ENCODE results near the gene SLC49A3.
"Not testable (repeated sequence)": the region's sequence is repeated elsewhere in the genome, so short reads cannot be mapped to it uniquely, and the experiment has no call there.

Gene SLC49A3

DNA sequence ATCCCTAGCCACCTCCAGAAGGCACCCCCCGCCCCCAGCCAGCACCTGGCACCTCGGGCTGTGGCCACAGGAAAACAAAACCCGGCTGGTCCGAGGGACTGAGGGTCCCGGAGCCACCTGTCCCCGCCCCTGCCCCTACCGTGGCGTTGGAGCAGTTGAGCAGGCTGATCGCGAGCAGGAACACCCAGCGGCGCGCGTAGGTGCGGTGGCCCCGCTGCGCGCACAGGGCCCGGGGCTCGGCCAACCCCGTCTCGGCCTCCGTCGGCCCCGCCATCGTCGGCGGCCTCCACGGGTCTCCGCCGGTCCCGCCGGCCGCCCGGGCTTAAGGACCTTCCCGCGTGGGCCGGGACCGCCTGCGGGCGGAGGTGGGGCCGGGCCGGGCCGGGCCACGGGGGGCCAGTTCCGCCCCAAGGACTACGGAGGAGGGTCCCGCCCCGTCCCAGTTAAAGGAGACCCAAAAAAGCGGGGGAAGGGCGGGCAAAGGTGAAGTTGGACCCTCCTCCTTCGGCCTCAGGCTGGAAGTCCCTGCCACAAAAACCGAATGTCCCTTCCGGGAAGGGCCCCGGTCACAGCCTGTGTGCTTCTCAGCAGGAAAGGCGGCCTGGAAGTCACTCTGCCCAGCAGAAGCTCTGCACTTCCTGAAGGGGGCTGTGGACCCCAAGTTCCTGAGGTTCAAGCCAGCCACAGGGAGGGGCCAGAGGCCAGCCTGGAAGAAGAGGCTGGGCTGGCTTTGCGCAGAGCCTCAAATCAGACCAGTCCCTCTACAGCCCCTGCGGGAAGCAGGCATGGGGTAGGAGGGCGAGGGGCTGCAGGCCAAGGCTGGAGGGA, at the start of gene SLC49A3:
Gene SLC49A3 (minus strand): TSS at position 298 of the 828 bp plus-strand sequence. CDS start 24 bp downstream, at position 274.
- DNase-seq = no peak

- DNase-seq = not testable (repeated sequence)
Measured at GRCh38 chr4:736561-736960, 47.6 kb upstream of the SLC49A3 start.

DNA sequence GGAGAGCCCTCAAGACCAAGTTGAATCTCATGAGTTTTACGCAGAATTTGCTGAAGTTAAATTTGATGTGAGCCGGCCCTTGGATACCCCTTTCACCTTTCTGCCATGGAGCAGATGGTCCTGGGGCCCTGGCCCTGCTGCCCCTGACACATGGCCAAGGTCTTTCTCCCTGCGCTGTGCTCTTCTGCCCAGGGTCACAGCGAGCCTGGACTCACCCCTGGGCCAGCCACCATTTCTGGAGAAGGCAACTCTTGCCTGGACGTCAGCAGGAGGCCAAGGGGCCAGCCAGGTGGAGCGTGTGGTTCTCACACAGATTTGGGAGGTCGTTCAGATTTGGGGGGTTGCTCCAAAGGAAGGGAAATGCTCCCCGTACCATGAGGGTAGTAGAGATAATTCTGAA, 46.6 kb upstream of the SLC49A3 start:
- no peak for DNase-seq

DNA sequence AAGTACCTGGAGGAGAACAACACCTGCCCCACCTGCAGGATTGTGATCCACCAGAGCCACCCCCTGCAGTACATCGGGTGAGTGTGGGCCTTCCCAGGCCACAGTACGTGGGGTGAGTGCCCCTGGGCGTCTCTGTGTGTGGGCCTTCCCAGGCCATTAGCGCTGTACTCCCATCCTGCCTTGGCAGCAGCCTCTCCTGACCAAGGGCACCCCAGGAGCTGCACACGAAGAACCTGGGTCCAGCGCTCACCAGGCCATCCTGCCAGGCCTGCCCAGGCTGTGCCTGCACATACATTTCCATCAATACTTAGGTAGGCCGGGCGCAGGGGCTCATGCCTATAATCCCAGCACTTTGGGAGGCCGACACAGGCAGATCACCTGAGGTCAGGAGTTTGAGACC, 46.0 kb upstream of the SLC49A3 start:
- no peak for DNase-seq

DNA sequence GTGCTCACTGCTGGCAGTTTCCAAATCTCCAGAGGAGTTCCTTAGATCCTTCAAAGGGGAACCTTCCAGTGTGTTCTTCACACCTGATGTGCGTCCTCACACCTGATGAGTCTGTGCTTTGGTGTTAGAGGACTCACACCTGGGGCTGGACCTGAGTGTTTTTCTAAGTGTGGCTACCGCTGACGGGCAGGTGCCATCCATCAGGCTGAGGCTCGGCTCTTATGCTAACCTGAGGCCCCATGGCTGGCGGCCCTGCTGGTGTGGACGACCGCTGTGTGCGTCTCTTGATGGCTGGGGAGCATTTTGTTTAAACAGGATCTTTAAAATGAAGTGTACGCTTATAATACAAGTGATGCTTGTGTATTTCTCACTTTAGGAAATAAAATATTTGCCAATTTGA, 45.1 kb upstream of the SLC49A3 start:
- DNase-seq = no peak

DNA sequence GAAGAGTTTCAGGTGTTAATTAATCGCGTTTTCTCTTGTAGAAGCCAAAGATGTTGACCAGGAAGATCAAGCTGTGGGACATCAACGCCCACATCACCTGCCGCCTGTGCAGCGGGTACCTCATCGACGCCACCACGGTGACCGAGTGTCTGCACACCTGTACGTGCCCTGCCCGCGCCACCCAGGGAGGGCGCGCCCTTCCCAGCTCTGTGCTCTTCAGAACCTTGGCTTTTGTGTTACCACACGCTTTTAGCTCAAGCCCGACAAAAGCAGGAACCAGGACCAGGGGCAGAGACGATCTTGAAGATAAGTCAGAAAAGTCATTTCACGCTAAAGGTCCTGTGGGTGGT, 44.7 kb upstream of the SLC49A3 start:
- no peak for DNase-seq

- DNase-seq = no peak
Measured at GRCh38 chr4:732911-733630, 44.1 kb upstream of the SLC49A3 start.

DNA sequence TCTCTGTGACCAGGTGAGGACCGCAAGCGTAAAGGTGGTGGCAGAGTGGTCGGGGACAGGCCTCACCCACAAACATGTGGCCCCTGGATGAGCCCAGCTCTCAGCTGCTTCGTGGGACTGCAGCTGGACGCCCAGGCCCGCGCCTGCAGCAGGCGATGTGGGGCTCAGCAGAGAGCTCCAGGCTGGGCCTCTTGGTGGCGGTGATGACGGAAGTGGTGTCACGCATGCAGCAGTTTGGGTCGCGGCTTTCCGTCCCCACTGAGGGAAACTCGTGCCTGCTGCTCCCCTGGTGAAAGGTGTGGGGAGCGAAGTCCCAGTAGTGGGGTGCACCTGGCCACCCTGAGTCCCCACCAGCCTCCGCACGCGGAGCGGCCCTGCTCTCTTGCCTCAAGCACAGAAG, 43.5 kb upstream of the SLC49A3 start:
- no peak for DNase-seq

DNA sequence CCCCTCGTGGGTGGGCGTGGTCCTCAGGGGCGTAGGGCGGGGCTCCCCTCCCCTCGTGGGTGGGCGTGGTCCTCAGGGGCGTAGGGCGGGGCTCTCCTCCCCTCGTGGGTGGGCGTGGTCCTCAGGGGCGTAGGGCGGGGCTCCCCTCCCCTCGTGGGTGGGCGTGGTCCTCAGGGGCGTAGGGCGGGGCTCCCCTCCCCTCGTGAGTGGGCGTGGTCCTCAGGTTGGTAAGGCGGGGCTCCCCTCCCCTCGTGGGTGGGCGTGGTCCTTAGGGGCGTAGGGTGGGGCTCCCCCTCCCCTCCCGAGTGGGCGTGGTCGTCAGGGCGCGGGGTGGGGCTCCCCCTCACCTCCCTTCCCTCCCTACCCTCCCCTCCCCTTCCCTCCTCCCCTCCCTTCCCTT, 43.0 kb upstream of the SLC49A3 start:
- DNase-seq = not testable (repeated sequence)

DNA sequence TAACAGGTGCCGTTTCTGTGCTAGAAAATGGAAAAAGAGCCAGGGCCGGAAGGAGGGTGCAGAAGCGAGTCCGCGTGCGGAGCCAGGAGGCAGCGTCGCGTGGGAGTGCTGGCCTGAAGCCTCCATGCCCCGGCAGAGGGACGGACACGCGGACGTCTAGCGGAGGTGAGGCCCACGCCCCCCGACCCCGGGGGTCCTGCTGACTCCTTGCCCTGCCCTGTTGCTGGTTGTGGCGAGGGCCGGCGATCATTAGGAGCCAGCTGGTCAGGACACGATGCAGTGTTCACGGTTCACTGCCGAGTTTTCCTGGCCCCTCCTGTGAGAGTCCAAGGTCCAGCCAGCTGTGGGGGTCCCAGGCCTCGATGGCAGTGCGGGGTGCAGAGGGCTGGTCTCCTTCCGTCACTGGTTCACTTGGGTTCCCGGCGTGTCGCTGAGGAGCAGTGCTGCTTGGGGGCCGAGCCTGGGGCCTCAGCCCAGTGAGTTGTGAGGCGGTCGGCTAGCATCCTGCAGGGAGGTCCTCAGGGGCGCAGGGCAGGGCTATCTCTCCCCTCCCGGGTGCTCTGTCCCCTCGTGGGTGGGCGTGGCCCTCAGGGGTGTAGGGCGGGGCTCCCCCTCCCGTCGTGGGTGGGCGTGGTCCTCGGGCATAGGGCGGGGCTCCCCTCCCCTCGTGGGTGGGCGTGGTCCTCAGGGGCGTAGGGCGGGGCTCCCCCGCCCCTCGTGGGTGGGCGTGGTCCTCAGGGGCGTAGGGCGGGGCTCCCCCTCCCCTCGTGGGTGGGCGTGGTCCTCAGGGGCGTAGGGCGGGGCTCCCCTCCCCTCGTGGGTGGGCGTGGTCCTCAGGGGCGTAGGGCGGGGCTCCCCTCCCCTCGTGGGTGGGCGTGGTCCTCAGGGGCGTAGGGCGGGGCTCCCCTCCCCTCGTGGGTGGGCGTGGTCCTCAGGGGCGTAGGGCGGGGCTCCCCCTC, 42.3 kb upstream of the SLC49A3 start:
- not testable (repeated sequence) for DNase-seq

GRCh38 chr4:730511-730910, 41.6 kb upstream of the SLC49A3 start:
- DNase-seq = no peak

DNA sequence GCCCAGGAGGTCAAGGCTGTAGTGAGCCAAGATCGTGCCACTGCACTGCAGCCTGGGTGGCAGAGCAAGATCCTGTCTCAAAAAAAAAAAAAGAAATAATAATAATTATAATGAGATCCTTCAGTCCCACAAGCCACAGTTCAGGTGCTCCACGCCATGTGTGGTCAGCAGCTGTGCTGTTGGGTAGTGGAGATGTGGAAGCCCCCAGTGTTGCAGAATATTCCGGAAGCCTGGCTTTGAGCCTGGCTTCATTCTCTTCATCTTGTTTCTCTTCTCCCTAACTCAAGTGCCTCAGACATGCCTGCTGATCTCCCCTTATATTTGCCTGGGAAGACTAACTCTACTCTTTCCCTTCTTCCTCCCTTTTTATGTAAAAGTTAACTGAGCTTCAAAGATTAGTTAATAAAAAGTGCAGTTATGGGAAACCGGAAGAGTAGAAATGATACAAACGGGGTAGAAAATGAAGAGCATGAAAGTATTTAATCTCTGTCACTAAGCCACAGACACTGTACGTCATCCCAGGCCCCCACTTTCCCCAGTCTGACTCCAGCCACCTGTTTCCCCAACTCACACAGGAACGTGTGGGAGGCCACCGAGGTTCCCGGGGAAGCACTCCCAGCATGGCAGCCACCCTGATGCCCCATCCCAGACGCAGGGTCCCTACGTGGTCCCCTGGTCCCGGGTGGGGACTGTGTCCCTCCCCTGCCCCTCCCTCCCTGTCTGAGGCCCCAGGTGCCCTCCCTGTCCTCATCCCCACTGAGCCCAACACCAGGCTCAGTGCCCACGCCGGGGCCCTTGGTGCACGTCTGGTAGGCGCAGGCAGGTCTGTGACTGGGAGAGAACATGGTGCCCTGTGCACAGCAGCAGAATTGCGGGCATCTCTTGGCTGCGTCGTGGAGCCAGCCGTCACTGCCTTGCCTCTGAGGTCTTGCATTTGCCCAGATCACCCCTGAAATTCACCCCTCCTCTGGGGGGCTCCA, 40.7 kb upstream of the SLC49A3 start:
- DNase-seq = no peak

DNA sequence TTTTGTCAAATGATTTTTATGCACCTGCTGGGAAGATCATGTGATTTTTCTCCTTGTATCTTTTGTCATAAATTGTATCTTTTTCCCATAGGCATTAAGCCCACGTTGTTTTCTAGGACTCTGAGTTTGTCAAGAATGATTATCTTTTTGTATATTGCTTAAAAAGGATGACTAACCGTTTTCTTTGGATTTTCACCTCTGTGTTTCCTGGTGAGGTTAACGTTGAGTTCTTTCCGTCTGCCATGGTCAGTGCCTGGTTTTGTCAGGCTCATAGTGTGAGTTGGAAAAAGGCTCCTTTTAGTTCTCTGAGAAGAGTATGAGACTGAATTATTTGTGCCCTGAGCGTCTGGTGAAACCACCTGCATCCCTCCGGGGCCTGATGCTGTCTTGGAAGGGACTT, 38.6 kb upstream of the SLC49A3 start:
- no peak for DNase-seq

GRCh38 chr4:726838-727237, 37.9 kb upstream of the SLC49A3 start:
- DNase-seq = no peak

DNA sequence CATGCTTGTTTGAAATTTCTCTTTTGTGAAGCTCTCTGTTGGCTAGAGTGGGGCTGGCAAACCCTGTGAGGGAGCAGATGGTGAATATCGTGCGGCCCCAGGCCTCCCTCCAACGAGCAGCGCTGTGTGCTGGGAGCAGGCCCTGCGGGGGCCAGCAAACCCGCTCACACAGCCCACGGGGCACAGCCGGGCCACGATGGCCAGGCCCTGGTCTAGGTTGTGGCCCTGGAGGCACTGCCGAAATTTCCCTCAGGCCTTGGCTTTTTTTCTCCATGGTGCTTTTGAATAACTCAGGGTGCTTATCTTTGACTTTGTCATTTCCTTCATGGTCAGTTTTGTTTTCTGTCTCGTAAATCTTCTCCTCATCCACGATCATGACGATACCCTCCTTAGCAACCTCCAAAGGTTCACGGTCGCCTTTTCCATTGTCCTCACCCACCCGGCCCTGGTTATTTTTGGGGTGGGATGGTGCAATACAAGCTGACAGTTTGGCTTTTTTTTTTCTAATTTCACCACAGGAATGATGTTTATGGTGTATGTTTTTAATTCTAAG, 37.4 kb upstream of the SLC49A3 start:
- DNase-seq = no peak

DNA sequence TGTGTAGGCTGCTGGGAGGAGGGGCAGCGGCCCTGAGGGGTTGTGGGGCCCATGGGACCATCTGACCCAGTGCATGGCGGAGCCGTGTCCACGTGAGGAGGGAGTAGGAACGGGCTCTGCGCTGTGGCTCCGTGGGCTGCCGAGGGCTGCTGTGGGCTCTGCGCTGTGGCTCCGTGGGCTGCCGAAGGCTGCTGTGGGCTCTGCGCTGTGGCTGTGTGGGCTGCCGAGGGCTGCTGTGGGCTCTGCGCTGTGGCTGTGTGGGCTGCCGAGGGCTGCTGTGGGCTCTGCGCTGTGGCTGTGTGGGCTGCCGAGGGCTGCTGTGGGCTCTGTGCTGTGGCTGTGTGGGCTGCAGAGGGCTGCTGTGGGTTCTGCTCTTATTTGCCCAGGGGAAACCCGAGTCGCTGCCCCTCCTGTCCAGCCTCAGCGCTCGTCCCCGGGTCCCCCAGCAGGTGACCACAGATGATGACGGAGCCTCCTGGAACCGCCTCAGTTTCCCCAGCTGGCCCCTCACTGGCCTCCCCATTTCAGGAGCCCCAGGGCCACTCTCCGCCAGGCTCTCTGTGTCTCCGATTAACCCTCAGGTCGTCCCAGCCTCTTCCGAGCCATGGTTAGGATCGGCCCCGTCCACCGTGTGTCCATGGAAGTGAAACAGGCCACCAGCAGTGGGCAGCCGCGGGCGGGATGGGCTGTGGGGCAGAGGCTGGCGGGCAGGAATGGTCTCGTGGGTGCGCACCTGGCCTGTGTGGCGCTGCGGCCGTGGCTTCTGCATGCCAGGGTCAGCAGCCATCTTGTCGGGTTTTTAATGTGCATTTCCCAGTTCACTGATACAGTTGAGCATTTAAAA, 36.7 kb upstream of the SLC49A3 start:
- no peak for DNase-seq

DNA sequence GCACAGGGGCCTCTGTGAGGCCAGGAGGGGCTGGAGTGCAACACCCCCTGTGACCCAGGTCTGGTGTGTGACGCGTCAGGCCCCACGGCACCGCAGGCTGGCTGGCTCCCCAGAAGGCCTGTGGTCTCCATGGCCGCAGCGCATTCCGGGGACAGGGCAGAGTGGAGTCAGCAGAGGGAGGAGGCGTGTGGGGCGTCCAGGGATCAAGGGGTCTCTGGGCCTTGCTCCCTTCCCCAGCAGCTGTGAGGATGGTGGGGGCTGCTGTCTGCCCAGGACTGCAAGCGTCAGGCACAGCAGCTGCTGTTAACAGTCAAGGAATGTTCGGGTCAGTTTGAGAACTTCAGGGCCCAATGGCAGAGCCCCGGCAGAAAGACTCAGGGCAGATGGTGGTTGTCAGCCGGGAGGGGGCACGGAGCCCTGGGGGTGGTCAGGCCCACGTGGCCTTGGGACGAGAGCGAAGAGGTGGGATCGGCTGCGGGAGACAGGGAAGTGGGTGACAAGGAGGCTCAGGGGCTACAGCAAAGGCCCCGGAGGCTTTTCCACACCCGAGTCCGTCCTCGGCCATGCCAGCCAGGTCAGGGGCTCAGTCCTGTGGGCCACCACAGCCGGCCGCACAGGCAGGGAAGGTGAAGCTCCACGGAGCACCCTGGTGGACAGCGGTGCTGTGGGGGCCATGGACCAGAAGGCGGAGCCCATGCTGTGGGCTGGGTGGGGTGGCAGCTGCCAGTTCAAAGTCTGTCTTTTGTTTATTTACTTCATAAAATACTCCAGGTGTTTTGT, 35.0 kb upstream of the SLC49A3 start:
- DNase-seq = no peak

GRCh38 chr4:722851-723360, 34.0 kb upstream of the SLC49A3 start:
- no peak for DNase-seq

- DNase-seq = no peak
Measured at GRCh38 chr4:722169-722725, 33.3 kb upstream of the SLC49A3 start.
